ENCODE measurements around the gene SERPINE3.

SERPINE3 gene

DNA sequence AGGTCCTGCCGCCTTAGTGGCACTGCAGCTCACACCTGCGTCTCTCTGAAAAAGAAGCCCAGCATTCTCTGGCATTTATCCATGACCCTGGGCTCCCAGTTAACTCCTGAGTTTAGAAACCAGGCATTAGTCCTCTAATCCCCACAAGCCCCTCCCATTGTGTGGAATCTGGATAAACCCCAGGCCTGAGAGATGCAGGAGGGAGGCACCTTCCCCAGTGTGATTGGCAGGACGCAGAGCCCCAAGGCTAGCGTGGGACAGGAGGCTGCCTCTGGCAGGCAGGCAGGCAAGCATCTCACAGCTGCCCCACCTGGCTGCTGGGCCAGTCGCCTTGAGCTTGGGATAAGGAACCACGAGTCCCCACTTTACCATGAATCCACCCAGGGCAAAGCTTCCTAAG, 11.0 kb upstream of the SERPINE3 start:
- no peak for TF ChIP-seq FOXP2 (optimal IDR thresholded peaks at IDR 0.05; ENCODE audit: borderline replicate concordance, extremely low read depth, extremely low read length, insufficient read depth)

DNA sequence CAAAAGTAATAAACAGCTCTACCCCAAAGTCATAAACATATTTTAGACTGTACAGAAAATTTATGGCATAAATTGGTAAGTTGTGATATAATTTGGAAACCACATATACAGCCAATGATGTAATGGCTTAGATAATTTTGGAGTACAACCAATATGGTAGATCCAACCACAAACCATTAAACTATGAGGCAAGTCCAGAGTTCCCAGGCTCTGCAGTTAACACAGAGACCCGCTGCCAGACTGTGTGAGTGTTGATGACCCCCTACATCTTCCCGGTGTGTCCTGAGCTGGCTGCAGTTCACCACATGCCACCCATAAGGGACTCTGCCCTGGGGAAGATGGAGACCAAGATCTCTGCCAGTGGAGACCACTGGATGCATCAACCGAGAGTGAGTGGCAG, 9.9 kb upstream of the SERPINE3 start:
- TF ChIP-seq TAF1 (IDR thresholded peaks at IDR 0.05; ENCODE audit: borderline replicate concordance, insufficient read depth, low read length) (no peak), POLR2AphosphoS5 (IDR thresholded peaks at IDR 0.05; ENCODE audit: low read depth, low read length) (no peak), FOXP2 (optimal IDR thresholded peaks at IDR 0.05; ENCODE audit: borderline replicate concordance, extremely low read depth, extremely low read length, insufficient read depth) (no peak), SIN3A (IDR thresholded peaks at IDR 0.05; ENCODE audit: borderline replicate concordance, insufficient read depth, low read length) (no peak)
- TF ChIP-seq, protein P1, sequence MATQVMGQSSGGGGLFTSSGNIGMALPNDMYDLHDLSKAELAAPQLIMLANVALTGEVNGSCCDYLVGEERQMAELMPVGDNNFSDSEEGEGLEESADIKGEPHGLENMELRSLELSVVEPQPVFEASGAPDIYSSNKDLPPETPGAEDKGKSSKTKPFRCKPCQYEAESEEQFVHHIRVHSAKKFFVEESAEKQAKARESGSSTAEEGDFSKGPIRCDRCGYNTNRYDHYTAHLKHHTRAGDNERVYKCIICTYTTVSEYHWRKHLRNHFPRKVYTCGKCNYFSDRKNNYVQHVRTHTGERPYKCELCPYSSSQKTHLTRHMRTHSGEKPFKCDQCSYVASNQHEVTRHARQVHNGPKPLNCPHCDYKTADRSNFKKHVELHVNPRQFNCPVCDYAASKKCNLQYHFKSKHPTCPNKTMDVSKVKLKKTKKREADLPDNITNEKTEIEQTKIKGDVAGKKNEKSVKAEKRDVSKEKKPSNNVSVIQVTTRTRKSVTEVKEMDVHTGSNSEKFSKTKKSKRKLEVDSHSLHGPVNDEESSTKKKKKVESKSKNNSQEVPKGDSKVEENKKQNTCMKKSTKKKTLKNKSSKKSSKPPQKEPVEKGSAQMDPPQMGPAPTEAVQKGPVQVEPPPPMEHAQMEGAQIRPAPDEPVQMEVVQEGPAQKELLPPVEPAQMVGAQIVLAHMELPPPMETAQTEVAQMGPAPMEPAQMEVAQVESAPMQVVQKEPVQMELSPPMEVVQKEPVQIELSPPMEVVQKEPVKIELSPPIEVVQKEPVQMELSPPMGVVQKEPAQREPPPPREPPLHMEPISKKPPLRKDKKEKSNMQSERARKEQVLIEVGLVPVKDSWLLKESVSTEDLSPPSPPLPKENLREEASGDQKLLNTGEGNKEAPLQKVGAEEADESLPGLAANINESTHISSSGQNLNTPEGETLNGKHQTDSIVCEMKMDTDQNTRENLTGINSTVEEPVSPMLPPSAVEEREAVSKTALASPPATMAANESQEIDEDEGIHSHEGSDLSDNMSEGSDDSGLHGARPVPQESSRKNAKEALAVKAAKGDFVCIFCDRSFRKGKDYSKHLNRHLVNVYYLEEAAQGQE (IDR thresholded peaks at IDR 0.05; ENCODE audit: insufficient read depth in 1 of 2, low read depth in 2 of 2, low read length in 2 of 2) = no peak

DNA sequence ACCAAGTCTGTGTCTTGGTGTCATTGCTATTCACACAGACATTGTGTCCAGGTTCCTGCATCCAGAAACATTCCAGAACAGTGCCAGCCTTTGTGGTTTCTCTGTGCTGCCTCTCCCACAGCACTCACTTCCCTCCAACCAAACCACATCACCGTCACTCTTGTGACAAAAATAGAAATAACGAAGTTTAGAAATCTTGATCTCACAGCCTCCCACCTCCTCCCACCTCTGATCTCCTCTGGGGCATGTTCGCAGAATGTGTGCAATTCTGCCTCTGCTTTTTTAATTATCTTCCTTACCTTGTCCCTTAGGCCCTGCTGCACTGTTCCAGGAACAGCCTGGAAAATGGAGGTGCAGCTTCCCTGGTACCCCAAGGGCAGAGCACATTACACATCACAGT, 8.7 kb upstream of the SERPINE3 start:
- no peak for TF ChIP-seq SIN3A (IDR thresholded peaks at IDR 0.05; ENCODE audit: borderline replicate concordance, insufficient read depth, low read length)
- TF ChIP-seq, protein P1 (IDR thresholded peaks at IDR 0.05; ENCODE audit: insufficient read depth in 1 of 2, low read depth in 2 of 2, low read length in 2 of 2) = no peak

DNA sequence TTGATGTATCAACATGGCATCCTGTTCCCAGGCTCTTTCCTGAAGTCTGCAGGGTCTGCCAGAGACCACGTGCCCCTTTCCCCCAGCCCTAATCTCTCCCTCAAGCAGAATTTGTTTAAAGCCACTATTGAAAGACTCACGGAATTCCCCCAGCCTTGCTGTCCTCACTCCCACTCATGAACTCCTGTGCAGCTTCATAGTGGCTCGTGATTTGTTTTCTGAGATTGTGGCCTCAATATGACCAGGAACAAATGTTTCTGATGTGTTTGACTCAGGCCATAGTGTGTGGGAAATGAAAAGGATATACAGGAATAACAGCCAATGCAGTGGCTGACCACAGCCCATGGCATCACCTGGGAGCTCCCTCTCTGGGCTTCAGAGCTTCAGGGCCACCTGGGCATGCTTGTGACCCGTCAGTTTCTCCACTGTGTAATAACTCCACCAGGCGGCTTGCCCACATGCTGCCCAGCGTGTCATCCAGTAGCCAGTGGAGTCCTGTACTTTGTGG, 8.1 kb upstream of the SERPINE3 start:
- TF ChIP-seq SIN3A (IDR thresholded peaks at IDR 0.05; ENCODE audit: borderline replicate concordance, insufficient read depth, low read length) = no peak
- no peak for TF ChIP-seq POLR2AphosphoS5 (IDR thresholded peaks at IDR 0.05; ENCODE audit: low read depth, low read length)
- TF ChIP-seq TAF1 (IDR thresholded peaks at IDR 0.05; ENCODE audit: borderline replicate concordance, insufficient read depth, low read length) = no peak
- no peak for TF ChIP-seq FOXP2 (optimal IDR thresholded peaks at IDR 0.05; ENCODE audit: borderline replicate concordance, extremely low read depth, extremely low read length, insufficient read depth)
- TF ChIP-seq, protein P1 (IDR thresholded peaks at IDR 0.05; ENCODE audit: insufficient read depth in 1 of 2, low read depth in 2 of 2, low read length in 2 of 2) = no peak

DNA sequence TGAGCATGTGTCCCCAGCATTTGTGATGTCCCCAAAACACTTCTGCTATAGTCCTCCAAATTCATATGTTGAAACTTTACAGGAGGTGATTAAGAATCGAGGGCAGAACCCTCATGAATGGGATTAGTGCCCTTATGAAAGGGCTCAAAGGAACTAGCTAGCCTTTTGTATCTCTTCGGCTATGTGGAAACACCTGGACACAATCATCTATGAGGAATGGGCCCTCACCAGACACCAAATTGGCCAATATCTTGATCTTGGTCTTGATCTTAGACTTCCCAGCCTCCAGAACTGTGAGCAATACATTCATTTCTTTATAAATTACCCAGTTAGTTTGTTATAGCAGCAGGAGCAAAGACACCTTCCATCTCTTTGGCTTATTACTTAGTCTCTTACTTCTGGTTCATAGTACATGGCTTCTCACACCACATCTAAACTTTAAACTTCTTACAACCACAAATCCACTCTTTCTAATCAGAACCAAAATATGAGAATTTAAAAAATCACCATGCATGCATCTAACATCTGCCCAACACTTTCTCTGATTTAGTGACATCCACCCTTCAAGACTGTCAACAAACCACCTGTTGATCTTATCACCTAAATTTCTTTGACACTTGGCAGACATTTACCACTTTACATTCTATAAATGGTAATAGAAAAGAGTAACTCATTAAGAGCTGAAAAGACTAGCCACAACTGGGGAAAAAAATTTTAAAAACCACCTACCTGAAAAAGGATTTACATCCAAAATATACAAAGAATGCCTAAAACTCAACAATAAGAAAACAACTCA, 6.7 kb upstream of the SERPINE3 start:
- TF ChIP-seq TAF1 (IDR thresholded peaks at IDR 0.05; ENCODE audit: borderline replicate concordance, insufficient read depth, low read length) (no peak), FOXP2 (optimal IDR thresholded peaks at IDR 0.05; ENCODE audit: borderline replicate concordance, extremely low read depth, extremely low read length, insufficient read depth) (no peak), POLR2AphosphoS5 (IDR thresholded peaks at IDR 0.05; ENCODE audit: low read depth, low read length) (no peak), SIN3A (IDR thresholded peaks at IDR 0.05; ENCODE audit: borderline replicate concordance, insufficient read depth, low read length) (no peak)
- TF ChIP-seq, protein P1 (IDR thresholded peaks at IDR 0.05; ENCODE audit: insufficient read depth in 1 of 2, low read depth in 2 of 2, low read length in 2 of 2) = no peak
